Dendritic cell treated with granulocyte-macrophage colony-stimulating factor and Interleukin-4, amounts not matched to agents 40 ng/mL and 50 ng/mL, for 4 days (primary cell): ENCODE data around the gene TCL1A.
"Not testable (repeated sequence)": the region's sequence is repeated elsewhere in the genome, so short reads cannot be mapped to it uniquely, and the experiment has no call there.

Experiments used
- H3K27ac Mint-ChIP-seq: one replicate; pipeline ENCODE4 v1.8.0; 2022; ENCODE audit warnings: mild to moderate bottlenecking, mixed read lengths
- H3K27me3 Mint-ChIP-seq: one replicate; pipeline ENCODE4 v1.8.0; 2022; ENCODE audit warnings: mild to moderate bottlenecking, mixed read lengths
- H3K36me3 Mint-ChIP-seq: one replicate; pipeline ENCODE4 v1.8.0; 2022; ENCODE audit warnings: low read depth, mixed read lengths
- H3K4me1 Mint-ChIP-seq: one replicate; pipeline ENCODE4 v1.8.0; 2022; ENCODE audit warnings: low read depth, mixed read lengths
- H3K4me3 Mint-ChIP-seq: one replicate; pipeline ENCODE4 v1.8.0; 2022; ENCODE audit warnings: mild to moderate bottlenecking, moderate library complexity, mixed read lengths
- H3K9me3 Mint-ChIP-seq: one replicate; pipeline ENCODE4 v1.8.0; 2022; ENCODE audit warnings: mixed read lengths
- intact Hi-C: fragments of 100-400 bp; cut with micrococcal nuclease; formaldehyde crosslinking; loops from one replicate; pipeline ENCODE4 v1.15.0; 2022

TCL1A gene, protein sequence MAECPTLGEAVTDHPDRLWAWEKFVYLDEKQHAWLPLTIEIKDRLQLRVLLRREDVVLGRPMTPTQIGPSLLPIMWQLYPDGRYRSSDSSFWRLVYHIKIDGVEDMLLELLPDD

GRCh38 chr14:95713596-95714371 is at the start of gene TCL1A:
TCL1A (minus strand) TSS chr14:95714125; CDS start chr14:95714066, 59 bp downstream.
- intact Hi-C loops = no loop called here
- Mint-ChIP-seq H3K4me3 (no peak within 1 kb of the TSS), H3K9me3 (no peaks in the 10 kb centered on the region), H3K27me3 (peaks cover 33% of the 10 kb centered on the region), H3K4me1 (no peaks in the 10 kb centered on the region), H3K27ac (no peak within 1 kb of the TSS), H3K36me3 (no peaks in the 10 kb centered on the region)

DNA sequence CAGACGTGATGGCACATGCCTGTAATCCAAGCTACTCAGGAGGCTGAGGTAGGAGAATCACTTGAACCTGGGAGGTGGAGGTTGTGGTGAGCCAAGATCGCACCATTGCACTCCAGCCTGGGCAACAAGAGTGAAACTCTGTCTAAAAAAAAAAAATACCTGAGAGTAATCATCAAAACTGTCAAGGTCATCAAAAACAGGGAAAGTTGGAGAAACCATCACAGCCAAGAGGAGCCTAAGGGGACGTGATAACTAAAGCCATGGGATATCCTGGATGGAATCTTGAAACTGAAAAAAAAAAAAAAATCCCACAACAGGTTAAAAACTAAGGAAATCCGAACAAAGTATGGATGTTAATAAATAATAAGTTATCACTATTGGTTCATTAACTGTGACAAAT is 49.1 kb upstream of the TCL1A start:
- H3K36me3 Mint-ChIP-seq, H3K27me3 Mint-ChIP-seq, intact Hi-C loops, H3K9me3 Mint-ChIP-seq, H3K4me3 Mint-ChIP-seq, H3K27ac Mint-ChIP-seq, H3K4me1 Mint-ChIP-seq: not testable (repeated sequence)

DNA sequence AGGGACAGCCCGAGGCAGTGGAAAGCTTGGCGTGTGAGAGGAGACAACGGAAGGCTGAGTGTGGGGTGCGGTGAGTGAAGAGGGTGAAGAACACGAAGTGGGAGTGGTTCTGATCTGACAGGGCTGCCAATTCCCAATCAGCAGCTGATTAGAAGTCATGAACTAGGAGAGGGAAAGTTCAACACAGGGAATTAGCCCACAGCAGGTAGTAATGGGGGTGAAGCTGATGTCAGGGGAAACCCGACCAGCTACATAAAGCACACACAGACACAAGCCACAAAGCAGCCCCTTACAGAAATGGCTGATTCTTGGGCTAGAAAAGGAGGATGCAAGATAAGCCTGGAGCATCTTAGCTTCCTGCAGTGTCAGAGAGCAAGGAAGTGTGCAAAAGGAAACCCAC is 47.5 kb upstream of the TCL1A start:
- intact Hi-C loops = no loop called here
- Mint-ChIP-seq H3K9me3 (no peaks in the 10 kb centered on the region), H3K4me1 (no peaks in the 10 kb centered on the region), H3K4me3 (no peak overlapping the region), H3K27ac (no peak overlapping the region), H3K27me3 (peaks cover 4% of the 10 kb centered on the region), H3K36me3 (no peaks in the 10 kb centered on the region)

GRCh38 chr14:95760596-95760995 is 46.7 kb upstream of the TCL1A start:
- Mint-ChIP-seq H3K4me3 (no peak overlapping the region), H3K9me3 (no peaks in the 10 kb centered on the region), H3K27me3 (peaks cover 4% of the 10 kb centered on the region), H3K27ac (no peak overlapping the region), H3K4me1 (no peaks in the 10 kb centered on the region), H3K36me3 (no peaks in the 10 kb centered on the region)
- intact Hi-C loops = no loop called here

GRCh38 chr14:95759941-95760340 is 46.0 kb upstream of the TCL1A start:
- Mint-ChIP-seq H3K9me3 (no peaks in the 10 kb centered on the region), H3K27me3 (peaks cover 4% of the 10 kb centered on the region), H3K36me3 (no peaks in the 10 kb centered on the region), H3K4me3 (no peak overlapping the region), H3K27ac (no peak overlapping the region), H3K4me1 (no peaks in the 10 kb centered on the region)
- intact Hi-C loops = no loop called here

DNA sequence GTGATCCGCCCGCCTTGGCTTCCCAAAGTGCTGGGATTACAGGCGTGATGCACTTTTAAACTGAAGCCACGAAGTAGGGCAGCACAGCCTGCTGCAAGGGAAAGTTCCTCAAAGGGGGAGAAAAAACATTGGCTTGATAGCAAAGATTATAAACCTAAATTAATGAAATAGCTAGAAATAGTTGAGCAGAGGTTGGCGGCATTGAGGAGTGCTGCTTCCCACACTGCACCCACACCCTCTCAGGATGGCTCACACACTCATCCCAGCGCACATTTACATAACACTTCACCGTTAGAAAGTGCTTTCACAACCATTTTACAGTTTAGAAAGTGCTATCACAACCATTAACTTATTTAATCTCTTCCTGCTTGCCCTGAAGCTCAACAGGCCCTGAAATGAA is 44.4 kb upstream of the TCL1A start:
- Mint-ChIP-seq H3K9me3 (no peaks in the 10 kb centered on the region), H3K27me3 (peaks cover 4% of the 10 kb centered on the region), H3K27ac (no peak overlapping the region), H3K36me3 (no peaks in the 10 kb centered on the region), H3K4me3 (no peak overlapping the region), H3K4me1 (no peaks in the 10 kb centered on the region)
- intact Hi-C loops = no loop called here

DNA sequence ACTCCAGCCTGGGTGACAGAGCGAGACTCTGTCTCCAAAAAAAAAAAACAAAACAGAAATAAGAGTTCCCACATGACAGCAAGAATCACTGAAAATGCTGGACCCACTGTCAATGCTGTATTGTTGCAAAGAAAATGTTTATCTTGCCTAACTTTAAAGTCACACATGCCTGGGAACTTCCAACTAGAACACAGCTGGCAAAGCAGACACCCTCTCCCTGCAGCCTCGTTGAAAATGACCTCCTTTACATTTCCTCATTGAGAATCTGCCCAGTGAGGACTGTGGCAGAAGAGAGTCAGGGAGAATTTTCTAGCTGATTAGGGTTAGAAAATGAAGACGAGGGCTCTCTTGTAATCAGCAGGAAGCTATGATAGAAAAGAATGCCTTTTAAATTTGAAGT is 42.8 kb upstream of the TCL1A start:
- Mint-ChIP-seq H3K4me3 (no peak overlapping the region), H3K27me3 (peaks cover 4% of the 10 kb centered on the region), H3K27ac (no peak overlapping the region), H3K9me3 (no peaks in the 10 kb centered on the region), H3K36me3 (no peaks in the 10 kb centered on the region), H3K4me1 (no peaks in the 10 kb centered on the region)
- intact Hi-C loops = no loop called here

DNA sequence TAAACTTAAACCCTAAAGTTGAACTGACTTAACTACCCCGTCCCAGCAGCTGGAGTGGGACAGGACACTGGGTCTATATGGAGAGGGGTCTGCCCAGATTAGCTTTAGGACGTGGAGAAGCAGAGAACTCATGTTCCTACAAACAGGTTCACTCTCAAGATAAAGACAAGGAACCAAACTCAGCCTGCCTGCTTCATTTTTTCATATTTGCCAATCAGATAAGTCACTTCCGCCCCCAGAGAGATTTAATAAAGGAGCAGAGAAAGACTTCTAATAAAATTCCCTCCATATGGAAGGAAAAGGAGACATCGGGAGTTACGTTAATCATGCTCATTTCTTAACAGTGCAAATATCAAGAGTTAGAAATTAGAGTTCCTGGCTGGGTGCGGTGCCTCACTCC is 42.2 kb upstream of the TCL1A start:
- Mint-ChIP-seq H3K9me3 (no peaks in the 10 kb centered on the region), H3K4me3 (no peak overlapping the region)
- intact Hi-C loops = no loop called here

GRCh38 chr14:95741781-95742180 is 27.9 kb upstream of the TCL1A start:
- Mint-ChIP-seq H3K4me3 (no peak overlapping the region), H3K36me3 (no peaks in the 10 kb centered on the region), H3K27ac (no peak overlapping the region), H3K4me1 (no peaks in the 10 kb centered on the region), H3K27me3 (no peaks in the 10 kb centered on the region), H3K9me3 (peaks cover 11% of the 10 kb centered on the region)
- intact Hi-C loops = no loop called here

More for the DNA sequence above, 42.2 kb upstream of the TCL1A start:
- Mint-ChIP-seq H3K4me1 (no peaks in the 10 kb centered on the region), H3K36me3 (no peaks in the 10 kb centered on the region), H3K27ac (no peak overlapping the region), H3K27me3 (peaks cover under 1% of the 10 kb centered on the region)

DNA sequence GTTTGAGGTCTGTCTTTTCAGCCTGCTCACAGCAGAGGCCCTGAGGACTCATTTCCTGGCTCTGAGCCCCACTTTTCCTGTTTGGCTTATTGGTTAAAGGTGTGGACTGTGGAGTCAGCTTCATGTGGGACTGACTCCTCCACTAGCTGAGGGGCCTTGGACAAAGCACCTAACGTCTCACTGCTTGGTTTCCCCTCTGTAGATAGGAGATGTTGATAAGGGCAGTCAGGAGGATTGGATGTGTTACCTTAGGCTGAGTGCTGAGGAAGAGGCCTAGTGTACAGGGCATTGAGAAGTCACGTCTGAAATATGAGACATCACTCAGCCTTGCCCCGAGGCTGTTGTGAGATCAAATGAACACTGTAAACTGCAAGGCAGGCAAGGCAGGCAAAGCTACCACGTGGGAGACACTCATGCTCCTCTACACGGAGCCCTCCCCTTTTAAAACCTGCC is 27.1 kb upstream of the TCL1A start:
- Mint-ChIP-seq H3K9me3 (peaks cover 11% of the 10 kb centered on the region), H3K4me1 (no peaks in the 10 kb centered on the region), H3K4me3 (no peak overlapping the region), H3K27ac (no peak overlapping the region), H3K27me3 (no peaks in the 10 kb centered on the region), H3K36me3 (no peaks in the 10 kb centered on the region)
- intact Hi-C loops = no loop called here

DNA sequence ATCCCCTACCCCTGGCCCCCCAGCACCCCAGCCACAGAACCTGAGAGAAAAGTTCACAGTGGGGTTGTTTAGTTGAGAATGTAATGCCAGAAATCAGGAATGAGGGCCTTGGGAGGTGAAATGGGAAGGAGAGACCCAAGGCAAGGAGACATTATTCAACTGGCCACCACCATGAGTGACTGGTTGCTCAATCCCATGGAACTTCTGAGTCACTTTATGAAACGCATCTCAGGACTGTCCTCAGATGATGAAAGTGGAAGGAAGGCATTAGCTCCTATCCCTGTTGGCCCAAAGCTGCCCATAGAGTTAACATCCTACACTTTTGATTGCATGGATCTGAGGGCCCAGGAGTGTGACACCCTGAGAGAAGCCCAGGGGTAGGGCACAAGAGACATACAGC is 25.4 kb upstream of the TCL1A start:
- intact Hi-C loops = no loop called here
- Mint-ChIP-seq H3K4me3 (no peak overlapping the region), H3K27me3 (no peaks in the 10 kb centered on the region), H3K9me3 (peaks cover 11% of the 10 kb centered on the region), H3K27ac (no peak overlapping the region), H3K4me1 (no peaks in the 10 kb centered on the region), H3K36me3 (no peaks in the 10 kb centered on the region)

DNA sequence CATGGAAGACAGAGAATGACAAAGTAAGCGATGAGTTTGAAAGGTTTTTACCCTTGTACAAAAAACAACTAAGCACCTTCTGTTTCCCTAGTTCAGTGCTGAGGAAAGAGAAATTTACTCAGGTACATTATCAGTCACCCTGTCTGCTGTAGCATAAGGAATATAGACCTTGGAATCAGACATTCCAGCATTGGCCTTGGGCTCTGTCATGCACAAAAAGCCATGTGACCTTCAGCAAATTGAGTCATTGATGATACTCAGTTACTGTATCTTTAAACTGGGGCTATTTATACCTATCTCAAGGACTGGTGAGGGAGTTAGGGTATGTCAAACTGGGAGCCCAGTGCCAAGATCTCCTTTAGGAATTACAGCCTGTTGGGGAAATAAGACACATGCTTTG is 19.3 kb upstream of the TCL1A start:
- H3K4me1 Mint-ChIP-seq = no peaks in the 10 kb centered on the region
- intact Hi-C loops = no loop called here
- H3K36me3 Mint-ChIP-seq = no peaks in the 10 kb centered on the region

GRCh38 chr14:95730126-95730525 is 16.2 kb upstream of the TCL1A start:
- H3K9me3 Mint-ChIP-seq = no peaks in the 10 kb centered on the region
- H3K27me3 Mint-ChIP-seq = peaks cover 6% of the 10 kb centered on the region
- H3K27ac Mint-ChIP-seq = no peak overlapping the region

More for the DNA sequence above, 19.3 kb upstream of the TCL1A start:
- Mint-ChIP-seq H3K27ac (no peak overlapping the region), H3K9me3 (no peaks in the 10 kb centered on the region), H3K27me3 (peaks cover 6% of the 10 kb centered on the region), H3K4me3 (no peak overlapping the region)

DNA sequence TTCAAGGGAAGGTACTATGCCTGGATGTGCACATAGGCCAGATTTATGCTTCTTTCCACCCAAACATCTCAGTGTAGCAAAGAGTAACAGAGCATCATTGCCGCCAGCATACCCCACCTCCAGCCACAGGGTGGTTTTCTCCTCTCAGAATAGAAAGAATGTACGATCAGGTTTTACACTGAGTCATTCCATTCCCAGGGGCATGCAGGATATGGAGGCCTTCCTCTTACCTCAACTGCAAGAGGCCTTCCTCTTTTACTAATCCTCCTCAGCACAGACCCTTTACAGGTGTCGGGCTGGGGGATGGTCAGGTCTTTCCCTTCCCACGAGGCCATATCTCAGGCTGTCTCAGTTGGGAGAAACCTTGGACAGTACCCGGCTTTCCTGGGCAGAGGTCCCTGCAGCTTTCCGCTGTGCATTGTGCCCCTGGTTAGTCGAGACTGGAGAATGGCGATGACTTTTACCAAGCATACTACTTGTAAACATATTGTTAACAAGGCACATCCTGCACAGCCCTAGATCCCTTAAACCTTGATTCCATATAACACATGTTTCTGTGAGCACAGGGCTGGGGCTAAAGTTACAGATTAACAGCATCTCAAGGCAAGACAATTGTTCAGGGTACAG is 15.6 kb upstream of the TCL1A start:
- H3K4me1 Mint-ChIP-seq, H3K27me3 Mint-ChIP-seq, H3K9me3 Mint-ChIP-seq, H3K27ac Mint-ChIP-seq, H3K4me3 Mint-ChIP-seq, intact Hi-C loops, H3K36me3 Mint-ChIP-seq: not testable (repeated sequence)

More at GRCh38 chr14:95730126-95730525, 16.2 kb upstream of the TCL1A start:
- Mint-ChIP-seq H3K4me3 (no peak overlapping the region), H3K36me3 (no peaks in the 10 kb centered on the region), H3K4me1 (no peaks in the 10 kb centered on the region)
- intact Hi-C loops = no loop called here
